COLO829 (cell line): ENCODE results near the gene DBET.
"Not testable (repeated sequence)": the region's sequence is repeated elsewhere in the genome, so short reads cannot be mapped to it uniquely, and the experiment has no call there.

Source experiments
- DNase-seq: peaks from one replicate; pipeline ENCODE4 v3.0.0; 2012; ENCODE audit warnings: low spot score

Gene DBET

GRCh38 chr4:190064342-190064741 lies at the start of gene DBET:
DBET (plus strand) TSS chr4:190064502.
- DNase-seq = not testable (repeated sequence)

- DNase-seq = no peak
These were observed 49.3 kb upstream of the DBET start for GRCh38 chr4:190014771-190015537.

- no peak for DNase-seq
These were observed 48.5 kb upstream of the DBET start for GRCh38 chr4:190015538-190016368.

GRCh38 chr4:190016369-190017289 lies 47.7 kb upstream of the DBET start:
- no peak for DNase-seq

- DNase-seq = no peak
These were observed 46.7 kb upstream of the DBET start for GRCh38 chr4:190017357-190018200.

- DNase-seq = no peak
These were observed 45.9 kb upstream of the DBET start for GRCh38 chr4:190018201-190018920.

- no peak for DNase-seq
These were observed 45.1 kb upstream of the DBET start for GRCh38 chr4:190019023-190019858.

- DNase-seq = not testable (repeated sequence)
These were observed 44.3 kb upstream of the DBET start for GRCh38 chr4:190019859-190020463.

GRCh38 chr4:190020790-190021717 lies 43.2 kb upstream of the DBET start:
- peak; percentile 28 for DNase-seq

- DNase-seq = not testable (repeated sequence)
These were observed 42.3 kb upstream of the DBET start for GRCh38 chr4:190021973-190022372.

GRCh38 chr4:190022614-190023281 lies 41.6 kb upstream of the DBET start:
- not testable (repeated sequence) for DNase-seq

GRCh38 chr4:190027156-190027555 lies 37.1 kb upstream of the DBET start, which contains the start of gene FRG2:
FRG2 (minus strand) TSS chr4:190027256; CDS start chr4:190027204, 52 bp downstream.
- not testable (repeated sequence) for DNase-seq

GRCh38 chr4:190031264-190031663 lies 33.0 kb upstream of the DBET start:
- not testable (repeated sequence) for DNase-seq

GRCh38 chr4:190037704-190038388 lies 26.5 kb upstream of the DBET start:
- not testable (repeated sequence) for DNase-seq

- DNase-seq = not testable (repeated sequence)
These were observed 23.4 kb upstream of the DBET start for GRCh38 chr4:190040873-190041272.

- not testable (repeated sequence) for DNase-seq
These were observed 16.7 kb upstream of the DBET start for GRCh38 chr4:190047627-190048026.
